ENCODE data around the gene CSTA. TPM values are rescaled to one million over a fixed set of nuclear protein-coding genes. Genes with fewer than 3 reads are reported as not detected.

CSTA gene
- total and polyA plus RNA-seq, 2 of the 8 experiments (the other 6 are each of a cell fraction or from before 2014, with no cell fraction given): not detected

DNA sequence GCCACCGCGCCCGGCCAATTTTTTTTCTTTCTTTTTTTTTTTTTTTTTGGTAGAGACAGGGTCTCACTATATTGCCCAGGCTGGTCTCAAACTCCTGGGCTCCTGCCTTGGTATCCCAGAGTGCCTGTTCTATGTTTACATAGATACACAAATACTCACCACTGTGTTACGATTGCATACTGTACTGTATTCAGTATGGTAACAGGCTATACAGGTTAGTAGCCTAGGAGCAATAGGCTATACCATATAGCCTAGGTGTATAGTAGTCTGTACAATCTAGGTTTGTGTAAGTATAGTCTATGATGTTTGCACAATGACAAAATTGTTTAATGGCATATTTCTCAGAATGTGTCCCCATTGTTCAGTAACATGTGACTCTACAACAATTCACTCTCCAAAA is 26.6 kb downstream of the CSTA start (continued):
- TF ChIP-seq HDAC2 (IDR thresholded peaks at IDR 0.05; ENCODE audit: borderline replicate concordance in 1 of 2, low read depth in 2 of 2, low read length in 2 of 2) (no peak), BACH1 (IDR thresholded peaks at IDR 0.05; ENCODE audit: low read length) (no peak)

Data from H1 (cell line).